ENCODE results near the gene PCED1B.

PCED1B gene

GRCh38 chr12:47225356-47225755 is 145.9 kb downstream of the PCED1B start:
- no peak for ATAC-seq
- TF ChIP-seq ZFP30 (CRISPR knock-in tag; IDR thresholded peaks at IDR 0.05) (no peak), SNAI2 (CRISPR knock-in tag; IDR thresholded peaks at IDR 0.05) (no peak), CSRNP3 (CRISPR knock-in tag; IDR thresholded peaks at IDR 0.05) (no peak), POU6F1 (CRISPR knock-in tag; IDR thresholded peaks at IDR 0.05; ENCODE audit: borderline replicate concordance, low read depth) (no peak), ZC3H10 (CRISPR knock-in tag; IDR thresholded peaks at IDR 0.05) (no peak), ZNF565 (CRISPR knock-in tag; conservative IDR thresholded peaks at IDR 0.05; ENCODE audit: low read depth) (no peak), PPARA (CRISPR knock-in tag; IDR thresholded peaks at IDR 0.05; ENCODE audit: borderline replicate concordance) (no peak), ZFP3 (CRISPR knock-in tag; IDR thresholded peaks at IDR 0.05) (no peak), CSDC2 (CRISPR knock-in tag; IDR thresholded peaks at IDR 0.05) (no peak), ZNF8 (CRISPR knock-in tag; IDR thresholded peaks at IDR 0.05) (no peak), ESRRG (CRISPR knock-in tag; IDR thresholded peaks at IDR 0.05) (no peak), TOX (CRISPR knock-in tag; IDR thresholded peaks at IDR 0.05; ENCODE audit: borderline replicate concordance) (no peak), PATZ1 (CRISPR knock-in tag; IDR thresholded peaks at IDR 0.05; ENCODE audit: borderline replicate concordance) (no peak), TCF4 (CRISPR knock-in tag; IDR thresholded peaks at IDR 0.05; ENCODE audit: borderline replicate concordance) (no peak), CREB5 (CRISPR knock-in tag; IDR thresholded peaks at IDR 0.05; ENCODE audit: low read depth) (no peak)

GRCh38 chr12:47226199-47226598 is 146.8 kb downstream of the PCED1B start:
- no peak for TF ChIP-seq PATZ1 (CRISPR knock-in tag; IDR thresholded peaks at IDR 0.05; ENCODE audit: borderline replicate concordance)
- no peak for TF ChIP-seq TOX (CRISPR knock-in tag; IDR thresholded peaks at IDR 0.05; ENCODE audit: borderline replicate concordance)
- no peak for TF ChIP-seq ZNF70 (CRISPR knock-in tag; IDR thresholded peaks at IDR 0.05)
- TF ChIP-seq ISL1 (CRISPR knock-in tag; IDR thresholded peaks at IDR 0.05), result no peak
- no peak for TF ChIP-seq OSR1 (CRISPR knock-in tag; IDR thresholded peaks at IDR 0.05)
- TF ChIP-seq ARNTL (CRISPR knock-in tag; IDR thresholded peaks at IDR 0.05; ENCODE audit: borderline replicate concordance, low read depth), result no peak
- TF ChIP-seq ZC3H10 (CRISPR knock-in tag; IDR thresholded peaks at IDR 0.05), result no peak
- TF ChIP-seq ZNF8 (CRISPR knock-in tag; IDR thresholded peaks at IDR 0.05), result no peak
- no peak for TF ChIP-seq GLIS3 (CRISPR knock-in tag; IDR thresholded peaks at IDR 0.05)
- no peak for TF ChIP-seq RARB (CRISPR knock-in tag; IDR thresholded peaks at IDR 0.05)
- TF ChIP-seq POU6F1 (CRISPR knock-in tag; IDR thresholded peaks at IDR 0.05; ENCODE audit: borderline replicate concordance, low read depth), result no peak
- TF ChIP-seq ZNF565 (CRISPR knock-in tag; conservative IDR thresholded peaks at IDR 0.05; ENCODE audit: low read depth), result no peak
- TF ChIP-seq PPARA (CRISPR knock-in tag; IDR thresholded peaks at IDR 0.05; ENCODE audit: borderline replicate concordance), result no peak
- no peak for TF ChIP-seq SNAI2 (CRISPR knock-in tag; IDR thresholded peaks at IDR 0.05)
- no peak for TF ChIP-seq BACH2 (CRISPR knock-in tag; IDR thresholded peaks at IDR 0.05; ENCODE audit: borderline replicate concordance)
- TF ChIP-seq CSRNP3 (CRISPR knock-in tag; IDR thresholded peaks at IDR 0.05), result no peak
- TF ChIP-seq TSHZ2 (CRISPR knock-in tag; IDR thresholded peaks at IDR 0.05), result no peak
- no peak for TF ChIP-seq CREB5 (CRISPR knock-in tag; IDR thresholded peaks at IDR 0.05; ENCODE audit: low read depth)
- ATAC-seq, result no peak
